ENCODE measurements around the gene NKAIN2. TPM values are rescaled to one million over a fixed set of nuclear protein-coding genes. Genes with fewer than 3 reads are reported as not detected.

NKAIN2 gene
- polyA plus RNA-seq, 1 of the 3 experiments (the other 2 are of a cell fraction): not detected

GRCh38 chr6:124053315-124053714 is 249.7 kb downstream of the NKAIN2 start:
- Histone ChIP-seq H3K9ac (no peak overlapping the region), H3K9me3 (no peaks in the 10 kb centered on the region), H3K27ac (ENCODE audit: low read depth in 2 of 2, low read length in 1 of 2) (no peak overlapping the region), H3K4me3 (ENCODE audit: low read depth in 2 of 2, low read length in 1 of 2) (no peak overlapping the region), H3K4me2 (no peak overlapping the region), H3K79me2 (ENCODE audit: insufficient read depth) (no peaks in the 10 kb centered on the region), H3K4me1 (ENCODE audit: control insufficient read depth in 1 of 2, insufficient read depth in 2 of 2, low read depth in 1 of 2, low read length in 1 of 2) (no peaks in the 10 kb centered on the region), H3F3A (replicated peaks; ENCODE audit: insufficient read depth) (no peaks in the 10 kb centered on the region), H2AFZ (ENCODE audit: low read depth) (no peak overlapping the region), H3K27me3 (ENCODE audit: insufficient read depth) (no peaks in the 10 kb centered on the region), H4K20me1 (ENCODE audit: insufficient read depth) (no peaks in the 10 kb centered on the region), H3K36me3 (replicated peaks in 1 of 2; ENCODE audit: control insufficient read depth in 1 of 2, insufficient read depth in 2 of 2, low read length in 1 of 2) (no peaks in the 10 kb centered on the region), H3K9me2 (no peaks in the 10 kb centered on the region)
- 0% methylated on average over 2 of the region's 2 CpGs for WGBS (ENCODE audit: low lambda C conversion rate)
- TF ChIP-seq CHD2 (IDR thresholded peaks at IDR 0.05; ENCODE audit: low read length, partially characterized antibody) (no peak), SMC3 (IDR thresholded peaks at IDR 0.05; ENCODE audit: low read depth, low read length) (no peak), USF1 (IDR thresholded peaks at IDR 0.05; ENCODE audit: borderline replicate concordance, low read depth) (no peak), FOXM1 (IDR thresholded peaks at IDR 0.05; ENCODE audit: low read depth) (no peak), YY1 (IDR thresholded peaks at IDR 0.05; ENCODE audit: low read depth) (no peak), TCF12 (IDR thresholded peaks at IDR 0.05) (no peak), NFIC (IDR thresholded peaks at IDR 0.05; ENCODE audit: borderline replicate concordance) (no peak), GABPA (IDR thresholded peaks at IDR 0.05; ENCODE audit: low read depth) (no peak), POLR2AphosphoS5 (IDR thresholded peaks at IDR 0.05; ENCODE audit: low read depth, low read length) (no peak), IRF3 (IDR thresholded peaks at IDR 0.05; ENCODE audit: low read depth, low read length) (no peak), GATA2 (CRISPR knock-in tag; IDR thresholded peaks at IDR 0.05) (no peak), JUND (IDR thresholded peaks at IDR 0.05) (no peak)
- TF ChIP-seq, protein P1, sequence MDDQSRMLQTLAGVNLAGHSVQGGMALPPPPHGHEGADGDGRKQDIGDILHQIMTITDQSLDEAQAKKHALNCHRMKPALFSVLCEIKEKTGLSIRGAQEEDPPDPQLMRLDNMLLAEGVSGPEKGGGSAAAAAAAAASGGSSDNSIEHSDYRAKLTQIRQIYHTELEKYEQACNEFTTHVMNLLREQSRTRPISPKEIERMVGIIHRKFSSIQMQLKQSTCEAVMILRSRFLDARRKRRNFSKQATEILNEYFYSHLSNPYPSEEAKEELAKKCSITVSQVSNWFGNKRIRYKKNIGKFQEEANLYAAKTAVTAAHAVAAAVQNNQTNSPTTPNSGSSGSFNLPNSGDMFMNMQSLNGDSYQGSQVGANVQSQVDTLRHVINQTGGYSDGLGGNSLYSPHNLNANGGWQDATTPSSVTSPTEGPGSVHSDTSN (IDR thresholded peaks at IDR 0.05): no peak
- no peak for DNase-seq
- ChIA-PET CTCF (no interaction called here), POLR2A (no interaction called here)

DNA sequence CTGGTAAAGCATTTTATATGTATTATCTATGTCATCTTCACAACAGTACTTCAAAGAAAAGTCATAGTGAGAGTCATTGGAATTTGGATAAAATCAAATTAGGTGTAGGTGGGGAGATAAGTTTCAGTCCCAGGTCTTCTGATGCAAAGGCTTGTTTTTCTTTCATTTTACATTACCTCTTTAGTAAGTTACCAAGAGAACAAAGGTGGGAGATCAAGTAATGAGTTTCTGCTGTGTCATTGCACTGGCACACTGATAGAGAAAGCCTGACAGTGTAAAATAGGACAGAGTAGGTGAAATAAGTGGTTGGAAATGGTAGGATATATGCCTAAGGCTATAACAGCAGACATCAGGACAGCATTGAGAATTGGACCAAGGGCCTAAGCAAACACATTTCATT is 250.4 kb downstream of the NKAIN2 start:
- Histone ChIP-seq H3K27me3 (ENCODE audit: insufficient read depth) (no peaks in the 10 kb centered on the region), H3K79me2 (ENCODE audit: insufficient read depth) (no peaks in the 10 kb centered on the region), H3F3A (replicated peaks; ENCODE audit: insufficient read depth) (no peaks in the 10 kb centered on the region), H3K9ac (no peak overlapping the region), H3K27ac (ENCODE audit: low read depth in 2 of 2, low read length in 1 of 2) (no peak overlapping the region), H3K36me3 (replicated peaks in 1 of 2; ENCODE audit: control insufficient read depth in 1 of 2, insufficient read depth in 2 of 2, low read length in 1 of 2) (no peaks in the 10 kb centered on the region), H3K4me3 (ENCODE audit: low read depth in 2 of 2, low read length in 1 of 2) (no peak overlapping the region), H3K4me2 (no peak overlapping the region), H4K20me1 (ENCODE audit: insufficient read depth) (no peaks in the 10 kb centered on the region), H2AFZ (ENCODE audit: low read depth) (no peak overlapping the region), H3K4me1 (ENCODE audit: control insufficient read depth in 1 of 2, insufficient read depth in 2 of 2, low read depth in 1 of 2, low read length in 1 of 2) (no peaks in the 10 kb centered on the region), H3K9me3 (no peaks in the 10 kb centered on the region), H3K9me2 (no peaks in the 10 kb centered on the region)
- CTCF ChIA-PET: no interaction called here
- TF ChIP-seq SMC3 (IDR thresholded peaks at IDR 0.05; ENCODE audit: low read depth, low read length) (no peak), RFX5 (IDR thresholded peaks at IDR 0.05; ENCODE audit: low read length) (no peak), USF1 (IDR thresholded peaks at IDR 0.05; ENCODE audit: borderline replicate concordance, low read depth) (no peak), TAF1 (IDR thresholded peaks at IDR 0.05; ENCODE audit: borderline replicate concordance, low read depth, low read length) (no peak), YY1 (IDR thresholded peaks at IDR 0.05; ENCODE audit: low read depth) (no peak)
- TF ChIP-seq, protein P2, sequence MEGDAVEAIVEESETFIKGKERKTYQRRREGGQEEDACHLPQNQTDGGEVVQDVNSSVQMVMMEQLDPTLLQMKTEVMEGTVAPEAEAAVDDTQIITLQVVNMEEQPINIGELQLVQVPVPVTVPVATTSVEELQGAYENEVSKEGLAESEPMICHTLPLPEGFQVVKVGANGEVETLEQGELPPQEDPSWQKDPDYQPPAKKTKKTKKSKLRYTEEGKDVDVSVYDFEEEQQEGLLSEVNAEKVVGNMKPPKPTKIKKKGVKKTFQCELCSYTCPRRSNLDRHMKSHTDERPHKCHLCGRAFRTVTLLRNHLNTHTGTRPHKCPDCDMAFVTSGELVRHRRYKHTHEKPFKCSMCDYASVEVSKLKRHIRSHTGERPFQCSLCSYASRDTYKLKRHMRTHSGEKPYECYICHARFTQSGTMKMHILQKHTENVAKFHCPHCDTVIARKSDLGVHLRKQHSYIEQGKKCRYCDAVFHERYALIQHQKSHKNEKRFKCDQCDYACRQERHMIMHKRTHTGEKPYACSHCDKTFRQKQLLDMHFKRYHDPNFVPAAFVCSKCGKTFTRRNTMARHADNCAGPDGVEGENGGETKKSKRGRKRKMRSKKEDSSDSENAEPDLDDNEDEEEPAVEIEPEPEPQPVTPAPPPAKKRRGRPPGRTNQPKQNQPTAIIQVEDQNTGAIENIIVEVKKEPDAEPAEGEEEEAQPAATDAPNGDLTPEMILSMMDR (IDR thresholded peaks at IDR 0.05): no peak
- TF ChIP-seq, protein P1 (IDR thresholded peaks at IDR 0.05): no peak
- POLR2A ChIA-PET: no interaction called here
- DNase-seq: no peak

Data from SK-N-SH (cell line).